Thyroid gland (tissue), 4 donors: ENCODE measurements around the gene KRTAP10-10.

Experiments used
- CTCF ChIP-seq, 6 experiments: fragments of 200-600 bp in 3 of 6; fragments of 450-650 bp in 3 of 6; sonication (generic) in 3 of 6; IDR thresholded peaks; one replicate each; pipeline ENCODE4 v1.5.1; 2016 to 2019; ENCODE audit warnings: antibody characterized with exemption in 6 of 6, mild to moderate bottlenecking in 2 of 6, inconsistent platforms in 1 of 6, moderate library complexity in 1 of 6
- POLR2A ChIP-seq, 2 donors: fragments of 450-650 bp; IDR thresholded peaks; one replicate each; pipeline ENCODE4 v1.6.1; 2017; ENCODE audit warnings: antibody characterized with exemption in 2 of 2, mild to moderate bottlenecking in 2 of 2, moderate library complexity in 1 of 2

DNA sequence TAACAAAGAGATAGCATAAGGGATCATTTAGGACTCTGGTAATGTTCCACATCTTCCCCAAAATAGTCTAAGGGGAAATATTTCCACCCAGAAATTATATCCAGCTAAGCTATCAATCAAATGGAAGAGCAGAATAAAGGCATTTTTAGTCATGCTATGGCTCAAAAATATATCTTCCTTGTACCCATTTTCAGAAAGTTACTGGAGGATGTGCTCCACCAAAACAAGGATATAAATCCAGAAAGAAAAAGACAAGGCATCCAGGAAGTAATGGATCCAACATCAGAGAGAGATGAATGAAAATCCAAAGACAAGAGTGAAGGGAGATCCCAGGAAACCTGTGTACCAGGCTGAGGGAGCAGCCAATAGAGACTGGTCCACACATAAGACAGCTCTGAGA is 28.0 kb upstream of the KRTAP10-10 start:
- TF ChIP-seq CTCF (IDR thresholded peaks at IDR 0.05) (no peak), POLR2A (IDR thresholded peaks at IDR 0.05) (no peak)
